HG02763 (cell line): ENCODE data around the gene RALGPS1.
"Not testable (repeated sequence)": the region's sequence is repeated elsewhere in the genome, so short reads cannot be mapped to it uniquely, and the experiment has no call there.

Experiments used
- ATAC-seq: cut with Tn5 transposase; IDR thresholded peaks from one replicate; pipeline ENCODE4 v1.9.1; 2021; ENCODE audit warnings: mild to moderate bottlenecking, moderate library complexity; ENCODE audit not compliant: unreplicated experiment

Gene RALGPS1

DNA sequence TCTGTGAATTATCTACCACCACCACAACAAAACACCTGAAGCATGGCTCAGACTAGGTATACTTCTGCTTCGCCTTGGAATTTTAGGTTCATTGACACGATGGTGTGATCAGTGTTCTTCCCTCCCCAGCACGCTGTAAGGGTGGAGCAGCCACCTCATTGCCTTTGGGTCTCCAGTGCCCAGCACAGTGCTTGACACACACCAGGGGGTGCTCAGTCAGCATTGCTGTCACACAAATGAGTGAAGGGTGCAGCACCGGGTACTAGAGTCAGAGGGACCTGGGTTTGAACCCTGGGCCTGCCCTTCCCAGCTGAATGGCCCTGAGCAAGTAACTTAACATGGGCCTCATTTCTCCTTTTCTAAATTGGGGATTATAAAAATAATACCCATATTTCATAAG lies 217.8 kb downstream of the RALGPS1 start:
- ATAC-seq: no peak

- ATAC-seq: no peak
Observed at GRCh38 chr9:127132921-127133647, 218.5 kb downstream of the RALGPS1 start.

DNA sequence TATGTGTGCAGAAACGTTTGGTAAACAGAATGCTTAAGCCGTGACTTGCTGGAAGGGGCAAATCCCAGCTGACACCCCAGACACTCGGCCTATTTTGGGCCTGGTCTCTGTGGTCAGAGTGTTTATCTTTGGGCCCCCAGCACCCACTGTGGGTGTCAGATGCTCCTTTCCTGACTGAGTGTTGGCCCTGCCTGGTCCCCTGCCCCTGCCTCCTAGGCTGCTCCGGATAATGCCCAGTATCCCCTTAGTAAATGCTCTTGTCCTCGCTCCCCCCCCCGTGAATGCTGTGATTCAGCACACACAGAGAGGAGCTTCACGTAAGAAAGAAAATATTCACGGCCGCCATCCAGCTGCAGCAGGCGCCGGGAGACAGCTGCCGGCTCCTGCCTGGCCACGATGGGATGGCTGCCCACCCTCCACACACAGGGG lies 219.2 kb downstream of the RALGPS1 start:
- no peak for ATAC-seq

DNA sequence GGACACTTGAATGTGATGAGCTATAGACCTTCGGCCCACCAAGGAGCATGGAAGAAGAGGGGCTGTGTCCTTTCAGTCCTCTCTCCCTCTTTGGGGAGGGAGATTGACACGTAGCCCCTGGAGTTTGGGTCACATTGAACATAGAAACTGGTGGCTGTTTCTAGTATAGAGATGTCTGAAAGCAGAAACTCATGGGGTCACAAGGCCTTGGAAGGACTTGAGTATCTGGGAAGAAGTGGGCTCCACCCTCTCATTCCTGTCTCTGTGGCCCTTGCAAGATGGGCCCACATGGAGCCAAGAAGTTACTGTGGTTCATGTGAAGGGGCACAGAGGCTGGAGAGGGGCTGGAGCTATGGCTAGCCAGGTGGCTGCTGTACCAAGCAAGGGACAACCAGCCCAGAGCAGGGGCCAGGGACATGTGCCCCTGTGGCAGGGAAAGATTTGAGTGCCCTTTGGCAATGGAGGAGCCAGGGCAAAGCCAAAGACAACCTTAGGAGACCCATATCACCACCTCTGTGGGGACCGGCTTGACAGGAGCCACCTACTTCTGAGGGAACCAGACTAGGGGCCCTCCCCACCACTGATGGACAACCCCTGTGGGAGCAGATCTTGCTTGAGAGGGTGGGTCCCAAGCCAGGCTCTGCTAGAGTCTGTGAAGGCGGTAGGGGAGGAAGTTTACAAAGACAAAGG lies 220.6 kb downstream of the RALGPS1 start:
- ATAC-seq: no peak

- no peak for ATAC-seq
Observed at GRCh38 chr9:127136081-127136879, 221.7 kb downstream of the RALGPS1 start.

DNA sequence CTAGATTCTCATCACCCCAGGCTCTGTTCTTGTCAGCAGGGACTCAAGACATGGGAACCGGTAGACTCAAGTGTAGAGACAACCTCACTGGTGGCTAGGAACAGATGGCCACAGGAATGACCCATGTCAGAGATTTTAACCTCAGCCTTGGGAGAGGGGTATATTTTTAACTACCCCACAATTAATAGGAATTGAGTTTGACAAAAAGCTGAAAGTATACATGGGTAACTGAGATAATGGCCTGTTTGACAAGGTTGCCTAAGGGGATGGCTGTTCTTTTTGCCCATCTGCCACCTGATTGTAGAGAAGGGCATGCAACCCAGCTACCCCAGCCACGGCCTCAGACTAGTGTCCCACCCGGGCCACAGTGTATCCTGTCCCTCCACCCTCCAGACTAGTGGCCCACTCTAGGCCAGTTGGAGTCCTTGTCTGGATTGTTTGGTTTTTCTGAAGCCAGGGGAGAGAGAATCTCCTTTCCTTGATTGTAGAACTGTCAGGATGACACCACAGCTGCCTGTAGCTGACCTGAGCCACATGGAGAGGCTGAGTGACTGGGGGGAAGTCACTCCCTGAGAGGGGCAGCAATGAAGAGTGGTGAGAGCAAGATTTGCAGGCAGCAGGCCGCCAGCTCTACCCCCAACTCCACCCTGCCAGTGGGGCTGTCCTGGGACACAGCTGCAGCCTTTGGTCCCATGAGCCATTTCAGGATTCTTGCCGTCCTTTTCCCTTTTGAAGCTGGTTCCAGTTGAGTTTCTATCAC lies 222.5 kb downstream of the RALGPS1 start:
- no peak for ATAC-seq

DNA sequence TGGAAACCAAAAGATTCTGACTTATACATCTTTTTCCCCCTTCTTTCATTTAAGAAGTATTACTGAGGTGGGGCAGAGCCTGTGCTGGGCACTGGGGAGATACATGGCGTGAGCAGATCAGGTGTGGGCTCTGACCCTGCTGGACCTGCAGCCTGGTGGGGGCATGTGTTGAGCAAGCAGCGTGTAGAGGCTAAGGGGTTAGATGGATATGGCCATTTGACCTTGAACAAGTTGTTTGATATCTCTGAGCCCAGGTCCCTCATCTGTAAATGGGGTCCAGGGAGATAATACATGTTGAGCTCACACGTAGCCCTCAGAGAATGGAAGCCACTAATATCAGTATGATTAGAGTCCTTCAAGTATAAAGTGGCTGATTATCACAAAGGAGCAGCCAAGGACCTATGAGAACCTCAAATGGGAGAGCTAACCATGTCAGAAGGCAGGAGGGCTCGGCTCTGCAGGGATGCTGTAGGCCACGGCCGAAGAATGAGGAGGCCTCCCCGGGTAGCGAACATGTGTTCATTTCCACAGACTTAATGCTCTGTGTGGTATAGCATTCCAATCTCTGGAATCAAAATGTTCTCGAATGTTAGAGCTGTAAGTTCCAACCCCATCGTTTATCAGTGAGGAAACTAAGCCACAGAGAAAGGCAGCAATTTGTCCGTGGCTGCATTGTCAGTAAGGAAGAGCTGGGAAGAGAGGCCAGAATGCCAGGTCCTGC lies 223.2 kb downstream of the RALGPS1 start:
- ATAC-seq: no peak

GRCh38 chr9:127138444-127138843 lies 223.9 kb downstream of the RALGPS1 start:
- no peak for ATAC-seq

GRCh38 chr9:127139071-127139731 lies 224.6 kb downstream of the RALGPS1 start:
- ATAC-seq: no peak

DNA sequence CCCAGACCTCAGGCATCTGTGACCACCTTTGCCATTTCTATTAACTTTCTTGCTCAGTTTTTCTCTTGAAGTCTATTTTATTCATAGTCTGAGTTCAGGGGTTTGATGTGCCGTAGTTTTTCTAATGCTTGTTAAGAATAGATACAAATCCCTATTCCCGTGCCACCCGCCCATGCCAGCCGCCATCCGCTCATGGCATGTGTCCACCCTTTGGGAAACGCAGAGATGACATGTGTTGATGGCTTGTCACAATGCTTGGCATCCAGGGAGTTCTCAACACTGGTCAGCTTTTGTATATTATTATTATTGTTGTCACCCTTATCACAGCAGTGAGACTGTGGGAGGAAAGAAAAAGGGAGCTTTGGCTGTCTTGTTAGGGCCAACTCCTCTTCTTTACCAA lies 225.2 kb downstream of the RALGPS1 start:
- ATAC-seq: no peak

GRCh38 chr9:127140181-127140580 lies 225.6 kb downstream of the RALGPS1 start:
- ATAC-seq: no peak

DNA sequence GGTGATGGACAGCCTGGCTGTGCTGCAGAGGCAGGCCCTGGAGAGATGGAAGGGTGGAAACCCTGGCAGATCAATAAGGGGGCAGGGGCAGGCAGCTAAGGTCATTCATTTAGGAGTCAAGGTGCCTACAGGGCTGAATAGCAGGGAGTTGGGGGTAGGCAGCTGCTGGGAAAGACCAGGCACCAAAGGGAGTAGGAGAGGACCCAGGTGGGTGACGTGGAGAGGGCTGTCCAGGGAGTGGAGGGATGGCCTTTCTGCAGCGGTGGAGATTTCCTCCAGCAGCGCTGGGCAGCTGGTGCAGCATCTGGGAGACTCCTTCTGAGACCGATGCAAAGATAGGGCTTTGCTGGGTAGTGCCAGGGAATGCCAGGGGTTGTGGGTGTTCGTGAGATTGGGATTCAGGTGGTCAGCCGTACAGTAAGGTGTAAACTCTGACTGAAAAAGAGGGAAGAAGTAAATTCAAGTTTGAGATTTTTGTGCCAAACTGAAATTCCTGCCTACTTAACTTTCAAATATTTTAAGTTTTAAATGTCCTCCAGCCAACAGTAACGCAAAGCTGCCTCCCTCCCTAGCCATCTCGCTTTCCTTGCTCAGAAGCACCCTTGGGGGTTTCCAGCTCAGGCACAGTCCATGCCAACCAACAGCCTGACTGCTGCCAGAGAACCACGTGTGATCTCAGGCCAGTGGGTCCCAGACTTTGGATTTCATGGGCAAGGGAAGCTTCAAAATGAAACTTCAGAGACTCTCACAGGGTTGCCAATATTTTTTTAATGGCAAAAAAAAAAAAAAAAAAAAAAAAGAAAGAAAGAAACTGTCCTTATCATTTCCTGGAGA lies 226.5 kb downstream of the RALGPS1 start:
- no peak for ATAC-seq

DNA sequence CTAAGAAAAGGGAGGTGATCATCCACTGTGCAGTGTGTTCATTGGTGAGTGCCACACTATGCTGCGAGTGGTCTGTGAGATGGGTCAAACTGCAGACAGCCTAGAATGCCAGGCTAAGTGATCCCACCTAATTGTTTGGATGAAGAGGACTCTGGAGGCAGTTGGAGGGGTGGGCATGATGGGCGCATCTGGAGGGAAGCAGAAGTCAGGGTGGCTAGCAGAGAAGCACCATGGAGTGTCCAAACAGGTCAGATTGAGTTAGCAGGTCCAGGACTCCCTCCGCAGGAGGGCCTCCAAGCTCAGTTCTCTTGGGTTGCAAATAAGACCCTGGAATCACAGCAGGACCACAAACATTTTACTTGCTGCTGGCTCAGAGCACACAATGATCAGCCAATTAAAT lies 227.7 kb downstream of the RALGPS1 start:
- ATAC-seq: no peak

DNA sequence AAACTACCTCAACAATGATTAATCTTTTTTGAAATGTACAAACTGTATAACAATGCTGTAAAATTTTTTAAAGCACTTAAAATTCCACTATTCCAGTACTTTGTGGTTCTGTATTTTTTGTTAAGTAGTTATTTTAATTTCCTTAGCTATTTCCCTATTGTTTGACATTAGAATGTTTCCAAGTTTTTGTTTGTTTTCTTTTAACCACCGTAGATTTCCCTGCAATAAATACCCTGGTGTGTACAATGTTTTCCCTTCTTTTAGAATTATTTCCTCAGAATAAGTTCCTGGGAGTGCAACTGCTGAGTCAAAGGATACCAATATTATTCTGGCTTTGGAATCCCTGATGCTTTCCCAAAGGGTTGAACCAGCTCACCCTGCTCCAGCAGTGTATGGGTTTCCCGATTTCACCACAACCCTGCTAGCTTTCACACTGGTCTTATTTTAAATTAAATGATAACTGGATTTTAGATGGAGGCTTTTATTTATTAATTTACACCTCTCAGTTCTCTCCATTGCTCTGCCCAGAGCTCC lies 228.4 kb downstream of the RALGPS1 start:
- no peak for ATAC-seq

- no peak for ATAC-seq
Observed at GRCh38 chr9:127143920-127144465, 229.4 kb downstream of the RALGPS1 start.

- no peak for ATAC-seq
Observed at GRCh38 chr9:127144670-127145445, 230.3 kb downstream of the RALGPS1 start.

DNA sequence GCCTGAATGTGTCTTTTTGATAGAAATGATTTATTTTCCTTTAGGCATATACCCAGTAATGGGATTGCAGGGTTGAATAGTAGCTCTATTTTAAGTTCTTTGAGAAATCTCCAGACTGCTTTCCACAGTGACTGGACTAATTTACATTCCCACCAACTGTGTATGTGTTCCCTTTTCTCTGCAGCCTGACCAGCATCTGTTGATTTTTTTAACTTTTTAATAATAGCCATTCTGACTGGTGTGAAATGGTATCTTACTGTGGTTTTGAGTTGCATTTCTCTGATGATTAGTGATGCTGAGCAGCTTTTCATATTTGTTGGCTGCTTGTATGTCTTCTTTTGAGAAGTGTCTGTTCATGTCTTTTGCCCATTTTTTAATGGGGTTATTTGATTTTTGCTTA lies 232.3 kb downstream of the RALGPS1 start:
- not testable (repeated sequence) for ATAC-seq

- no peak for ATAC-seq
Observed at GRCh38 chr9:127147251-127147650, 232.7 kb downstream of the RALGPS1 start.
